NOMO-1 treated with DMSO at 0.1 percent for 48 hours (cell line): ENCODE measurements around the gene RHBDD3.
"Not testable (repeated sequence)": the region's sequence is repeated elsewhere in the genome, so short reads cannot be mapped to it uniquely, and the experiment has no call there.

Source experiments
- DNase-seq: peaks from one replicate; lab custom pipeline; 2025; ENCODE audit not compliant: unreplicated experiment; lab: John Stamatoyannopoulos, UW

The RHBDD3 gene

DNA sequence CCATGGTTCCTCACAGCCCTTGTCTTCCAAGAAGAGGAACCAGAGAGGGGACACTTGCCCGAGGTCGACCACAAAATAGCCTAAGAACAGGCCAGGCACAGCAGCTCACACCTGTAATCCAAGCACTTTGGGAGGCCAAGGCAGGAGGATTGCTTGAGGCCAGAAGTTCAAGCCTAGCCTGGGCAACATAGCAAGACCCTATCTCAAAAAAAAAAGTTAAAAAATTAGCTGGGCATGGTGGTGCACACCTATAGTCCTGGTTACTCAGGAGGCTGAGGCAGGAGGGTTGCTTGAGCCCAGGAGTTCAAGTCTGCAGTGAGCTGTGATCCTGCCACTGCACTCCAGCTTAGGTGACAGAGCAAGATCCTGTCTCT is 48.4 kb downstream of the RHBDD3 start:
- DNase-seq: not testable (repeated sequence)

DNA sequence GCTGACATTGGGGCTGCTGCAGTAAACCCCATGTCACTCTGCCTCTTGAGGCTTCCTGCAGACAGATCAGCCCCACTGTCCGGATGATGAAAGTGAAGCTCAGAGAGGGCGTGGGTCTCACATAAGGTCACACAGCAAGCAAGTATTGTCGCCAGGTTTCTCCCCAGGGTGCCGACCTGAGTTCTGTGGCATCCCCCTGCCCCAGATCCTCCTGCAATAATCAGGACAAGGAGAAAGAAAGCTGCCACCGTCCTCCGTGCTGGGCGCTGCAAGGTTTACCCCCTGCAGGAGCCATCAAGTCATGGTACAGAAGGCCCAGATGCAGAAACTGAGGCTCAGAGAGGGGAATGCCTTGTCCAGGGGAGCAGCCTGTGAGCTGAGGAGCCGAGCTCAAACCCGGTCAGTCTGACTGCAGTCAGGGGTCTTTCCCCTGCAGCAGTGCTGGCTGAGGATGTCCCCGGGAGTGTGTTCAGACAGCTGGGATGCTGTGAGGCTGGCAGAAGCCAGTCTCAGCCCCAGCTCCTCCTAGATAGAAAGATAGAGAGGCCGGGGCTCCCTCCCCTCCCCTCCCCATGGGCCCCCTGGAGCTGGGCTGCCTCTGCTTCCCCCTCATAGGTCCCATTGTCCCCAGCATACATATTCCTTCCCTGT is 48.9 kb downstream of the RHBDD3 start:
- DNase-seq: no peak

- no peak for DNase-seq
These were observed 49.7 kb downstream of the RHBDD3 start for GRCh38 chr22:29217827-29218757.

- no peak for DNase-seq
These were observed 50.7 kb downstream of the RHBDD3 start for GRCh38 chr22:29216873-29217666.

- no peak for DNase-seq
These were observed 51.5 kb downstream of the RHBDD3 start for GRCh38 chr22:29216011-29216872.

DNA sequence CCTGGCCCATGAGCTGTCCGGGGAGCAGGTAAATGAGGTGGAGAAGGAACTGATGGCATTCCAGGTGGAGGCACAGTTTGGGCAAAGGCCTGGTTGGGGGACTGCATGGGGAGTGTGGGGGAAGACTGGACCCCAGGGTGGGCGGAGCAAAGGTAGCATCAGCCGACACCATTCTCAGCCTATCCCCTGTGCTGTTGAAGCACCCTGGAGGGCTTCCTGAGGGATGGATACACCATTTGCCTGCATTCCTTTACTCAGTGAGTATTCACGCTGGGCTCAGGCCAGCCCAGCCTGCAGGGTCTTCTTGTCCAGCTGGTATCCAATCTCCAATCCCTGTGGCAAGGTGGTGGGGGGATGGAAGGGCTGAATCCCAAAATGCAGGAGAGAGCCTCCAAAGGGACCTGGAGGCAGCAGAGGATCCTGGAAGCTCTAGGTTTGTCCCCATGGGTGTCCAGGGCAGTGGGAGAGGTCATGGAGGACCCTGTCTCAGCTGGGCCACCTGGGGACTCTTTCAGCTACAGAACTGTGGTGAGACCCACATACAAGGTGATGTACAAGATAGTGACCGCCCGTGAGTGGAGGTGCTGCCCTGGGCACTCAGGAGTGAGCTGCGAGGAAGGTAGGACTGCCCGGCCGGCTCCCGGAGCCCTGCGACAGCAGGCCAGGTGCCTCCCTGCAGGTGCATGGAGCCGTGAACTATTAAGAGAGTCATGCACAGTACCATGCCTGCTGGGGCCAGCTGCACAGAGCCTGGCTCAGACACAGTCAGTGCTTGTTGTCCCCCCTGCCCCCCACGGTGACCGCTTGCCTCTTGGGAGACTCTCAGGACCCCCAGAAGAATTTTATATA is 52.5 kb downstream of the RHBDD3 start:
- no peak for DNase-seq

GRCh38 chr22:29214232-29214631 is 53.5 kb downstream of the RHBDD3 start:
- DNase-seq: no peak

- no peak for DNase-seq
These were observed 54.3 kb downstream of the RHBDD3 start for GRCh38 chr22:29213493-29213892.

DNA sequence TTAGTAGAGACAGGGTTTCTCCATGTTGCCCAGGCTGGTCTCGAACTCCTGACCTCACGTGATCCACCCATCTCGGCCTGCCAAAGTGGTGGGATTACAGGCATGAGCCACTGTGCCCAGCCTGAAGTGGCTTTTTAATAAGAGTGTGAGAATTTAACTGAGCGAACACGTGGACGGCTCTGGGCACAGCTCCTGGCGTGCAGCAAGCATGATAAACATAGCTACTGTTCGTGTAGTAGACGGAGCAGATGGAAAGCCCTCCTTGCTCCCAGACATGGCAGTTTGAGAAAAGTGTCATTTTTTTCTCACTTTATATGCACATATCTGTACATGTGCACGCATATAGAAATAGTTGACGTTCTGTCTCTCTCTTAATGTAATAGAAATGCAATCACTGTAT is 55.0 kb downstream of the RHBDD3 start:
- DNase-seq: no peak

DNA sequence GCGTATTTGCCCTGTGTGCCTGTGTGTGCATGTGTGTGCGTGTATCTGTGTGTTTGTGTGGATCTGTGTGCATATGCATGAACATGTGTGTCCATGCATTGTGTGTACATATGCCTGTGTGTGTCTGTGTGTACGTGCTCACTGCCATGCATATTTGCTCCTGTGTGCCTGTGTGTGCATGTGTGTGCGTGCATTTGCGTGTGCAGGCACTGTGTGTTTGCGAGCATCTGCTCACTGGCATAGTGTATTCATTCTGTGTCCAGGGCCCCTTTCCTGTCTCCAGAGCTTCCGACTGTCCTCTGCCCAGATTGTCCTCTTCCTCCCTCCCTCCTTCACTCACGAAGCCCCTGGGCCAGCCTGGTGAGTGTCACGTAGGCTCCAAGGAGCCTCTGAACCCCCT is 56.3 kb downstream of the RHBDD3 start:
- no peak for DNase-seq

- no peak for DNase-seq
These were observed 56.7 kb downstream of the RHBDD3 start for GRCh38 chr22:29211066-29211465.
